Peyer's patch (tissue), 4 donors: ENCODE data around the gene PACSIN2. TPM values are rescaled to one million over a fixed set of nuclear protein-coding genes. Genes with fewer than 3 reads are reported as not detected.

Experiments
- DNase-seq, 3 donors: peaks; one replicate each; pipeline ENCODE4 v3.0.0-alpha.2; 2017 to 2019
- H3K27ac ChIP-seq, 4 donors: fragments of 200-600 bp; sonication (generic); one replicate each; pipeline ENCODE4 v1.5.1; 2016 to 2019
- H3K27me3 ChIP-seq, 2 donors: fragments of 200-600 bp; sonication (generic); one replicate each; pipeline ENCODE4 v1.5.1; 2019
- H3K36me3 ChIP-seq, 3 donors: fragments of 200-600 bp; sonication (generic); one replicate each; pipeline ENCODE4 v1.5.1; 2016 to 2019
- H3K4me1 ChIP-seq, 4 donors: fragments of 200-600 bp; sonication (generic); one replicate each; pipeline ENCODE4 v1.5.1; 2016 to 2019
- H3K4me3 ChIP-seq, 4 donors: fragments of 200-600 bp; sonication (generic); 1 replicate in 3 of 4; 2 replicates in 1 of 4; pipeline ENCODE4 v1.5.1; 2016 to 2019; ENCODE audit warnings: mild to moderate bottlenecking in 1 of 4
- H3K9me3 ChIP-seq, 4 donors: fragments of 200-600 bp; sonication (generic); one replicate each; pipeline ENCODE4 v1.5.1; 2016 to 2019; ENCODE audit warnings: mild to moderate bottlenecking in 1 of 4
- POLR2A ChIP-seq, 2 donors: fragments of 450-650 bp; IDR thresholded peaks; one replicate each; pipeline ENCODE4 v1.5.1; 2017; ENCODE audit warnings: antibody characterized with exemption in 2 of 2, mild to moderate bottlenecking in 2 of 2, moderate library complexity in 2 of 2
- total RNA-seq, 4 donors: library from RNA; depleted of rRNA; stranded (reverse); fragments of >200 nt; gene quantifications; one replicate each; pipeline ENCODE4 v1.1.0, GENCODE V29; 2016
- TF ChIP-seq, protein P1 (sequence below), 6 experiments: fragments of 450-650 bp in 4 of 6; fragments of 200-600 bp in 2 of 6; sonication (generic) in 1 of 6; IDR thresholded peaks; one replicate each; pipeline ENCODE4 v1.5.1; 2017 to 2019; ENCODE audit warnings: antibody characterized with exemption in 6 of 6, mild to moderate bottlenecking in 3 of 6, moderate library complexity in 1 of 6

Gene PACSIN2
- total RNA-seq, 4 donors from 2014 or later = 58.0 to 149 (median 110) TPM

DNA sequence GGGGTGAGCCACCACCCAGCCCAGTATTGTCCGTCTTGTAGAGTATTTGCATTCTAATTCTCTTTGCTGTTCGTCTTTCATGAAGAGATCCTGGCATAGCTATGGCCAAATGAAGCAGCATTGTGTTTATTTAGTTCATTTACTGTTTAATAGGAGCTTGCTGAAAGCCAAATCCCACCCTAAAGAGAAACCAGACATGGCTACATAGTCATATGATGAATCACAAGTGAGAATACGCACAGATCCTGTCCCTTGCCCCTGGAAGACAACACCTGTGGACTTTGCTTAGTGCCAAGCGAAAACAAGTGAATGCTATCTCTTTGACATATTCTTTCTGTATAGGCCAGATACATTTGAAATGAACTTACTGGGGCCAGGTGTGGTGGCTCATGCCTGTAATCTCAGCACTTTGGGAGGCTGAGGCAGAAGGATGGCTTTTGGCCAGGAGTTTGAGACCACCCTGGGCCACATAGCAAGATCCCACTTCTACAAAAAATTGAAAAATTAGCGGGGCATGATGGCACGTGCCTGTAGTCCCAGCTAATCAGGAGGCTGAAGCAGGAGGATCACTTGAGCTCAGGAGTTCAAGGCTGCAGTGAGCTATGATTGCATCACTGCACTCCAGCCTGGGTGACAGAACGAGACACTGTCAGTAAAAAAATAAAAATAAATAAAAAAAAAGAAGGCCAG, 152.8 kb downstream of the PACSIN2 start:
- H3K27ac ChIP-seq = peak overlapping the region in 3 of 4 donors; percentile 49 to 92 (median 75)

DNA sequence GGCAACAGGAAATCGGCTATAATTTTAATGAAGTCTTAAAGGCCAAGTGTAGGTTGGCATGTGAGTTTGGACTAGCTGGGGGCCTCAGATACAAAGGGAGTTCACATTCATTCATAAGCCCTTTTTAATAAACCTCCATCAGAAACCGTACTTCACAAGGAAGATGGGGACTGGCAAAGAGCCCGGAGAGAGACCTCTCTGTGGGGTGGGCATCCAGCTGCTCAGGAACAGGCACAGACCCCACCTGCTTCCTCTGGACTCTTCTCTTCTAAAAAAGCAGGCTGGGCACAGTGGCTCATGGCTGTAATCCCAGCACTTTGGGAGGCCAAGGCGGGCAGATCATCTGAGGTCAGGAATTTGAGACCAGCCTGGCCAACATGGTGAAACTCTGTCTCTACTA, 154.0 kb downstream of the PACSIN2 start:
- no peak overlapping the region for H3K4me3 ChIP-seq
- no peak overlapping the region for H3K27ac ChIP-seq
- H3K9me3 ChIP-seq = no peaks in the 10 kb centered on the region
- H3K27me3 ChIP-seq = no peaks in the 10 kb centered on the region
- DNase-seq = no peak
- H3K36me3 ChIP-seq = no peaks in the 10 kb centered on the region
- peaks cover 0 to 6% (median 1%) of the 10 kb centered on the region in 4 donors for H3K4me1 ChIP-seq
- TF ChIP-seq POLR2A (IDR thresholded peaks at IDR 0.05) = no peak
- TF ChIP-seq, protein P1, sequence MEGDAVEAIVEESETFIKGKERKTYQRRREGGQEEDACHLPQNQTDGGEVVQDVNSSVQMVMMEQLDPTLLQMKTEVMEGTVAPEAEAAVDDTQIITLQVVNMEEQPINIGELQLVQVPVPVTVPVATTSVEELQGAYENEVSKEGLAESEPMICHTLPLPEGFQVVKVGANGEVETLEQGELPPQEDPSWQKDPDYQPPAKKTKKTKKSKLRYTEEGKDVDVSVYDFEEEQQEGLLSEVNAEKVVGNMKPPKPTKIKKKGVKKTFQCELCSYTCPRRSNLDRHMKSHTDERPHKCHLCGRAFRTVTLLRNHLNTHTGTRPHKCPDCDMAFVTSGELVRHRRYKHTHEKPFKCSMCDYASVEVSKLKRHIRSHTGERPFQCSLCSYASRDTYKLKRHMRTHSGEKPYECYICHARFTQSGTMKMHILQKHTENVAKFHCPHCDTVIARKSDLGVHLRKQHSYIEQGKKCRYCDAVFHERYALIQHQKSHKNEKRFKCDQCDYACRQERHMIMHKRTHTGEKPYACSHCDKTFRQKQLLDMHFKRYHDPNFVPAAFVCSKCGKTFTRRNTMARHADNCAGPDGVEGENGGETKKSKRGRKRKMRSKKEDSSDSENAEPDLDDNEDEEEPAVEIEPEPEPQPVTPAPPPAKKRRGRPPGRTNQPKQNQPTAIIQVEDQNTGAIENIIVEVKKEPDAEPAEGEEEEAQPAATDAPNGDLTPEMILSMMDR (IDR thresholded peaks at IDR 0.05) = no peak

More for the DNA sequence above, 152.8 kb downstream of the PACSIN2 start:
- Histone ChIP-seq H3K27me3 (no peaks in the 10 kb centered on the region), H3K4me1 (peaks cover 0 to 5% (median 0%) of the 10 kb centered on the region in 4 donors), H3K4me3 (no peak overlapping the region), H3K36me3 (no peaks in the 10 kb centered on the region), H3K9me3 (no peaks in the 10 kb centered on the region)
- TF ChIP-seq POLR2A (IDR thresholded peaks at IDR 0.05) = no peak
- TF ChIP-seq, protein P1 (IDR thresholded peaks at IDR 0.05) = no peak
- DNase-seq = peak in 1 of 3 donors; percentile 71

DNA sequence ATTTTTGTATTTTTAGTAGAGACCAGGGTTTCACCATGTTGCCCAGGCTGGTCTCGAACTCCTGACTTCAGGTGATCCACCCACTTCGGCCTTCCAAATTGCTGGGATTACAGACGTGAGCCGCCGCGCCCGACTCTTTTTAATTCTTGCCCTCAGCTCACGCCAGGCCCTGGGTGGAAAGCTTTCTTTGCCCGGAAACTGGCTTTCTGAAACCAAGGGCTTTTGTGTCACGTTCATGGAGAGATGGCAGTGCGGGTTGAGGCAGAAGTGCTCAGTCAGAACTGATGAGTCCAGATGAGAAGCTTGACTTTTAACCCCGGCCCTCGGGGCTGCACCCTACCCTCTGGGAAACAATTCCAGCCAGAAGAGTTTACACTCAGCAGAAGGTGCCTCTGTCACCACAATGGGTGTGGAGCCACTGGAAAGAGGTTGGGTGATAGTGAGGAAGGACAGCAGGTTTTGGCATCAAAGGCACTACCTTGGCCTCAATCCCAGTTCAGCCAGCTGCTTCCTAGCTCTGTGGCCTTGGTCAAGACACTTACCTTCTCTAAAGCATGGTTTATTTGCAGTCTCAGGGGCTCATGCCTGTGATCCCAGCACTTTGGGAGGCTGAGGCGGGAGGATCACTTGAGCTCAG, 157.0 kb downstream of the PACSIN2 start:
- peak overlapping the region in 1 of 4 donors; percentile 51 for H3K27ac ChIP-seq
- DNase-seq = no peak
- no peak for TF ChIP-seq POLR2A (IDR thresholded peaks at IDR 0.05)
- TF ChIP-seq, protein P1 (IDR thresholded peaks at IDR 0.05) = no peak
- H3K4me1 ChIP-seq = peaks cover 0 to 16% (median 5%) of the 10 kb centered on the region in 4 donors
- peak overlapping the region in 2 of 4 donors; percentile 95 to 96 for H3K4me3 ChIP-seq
- no peaks in the 10 kb centered on the region for H3K9me3 ChIP-seq
- H3K36me3 ChIP-seq = no peaks in the 10 kb centered on the region
- H3K27me3 ChIP-seq = no peaks in the 10 kb centered on the region

DNA sequence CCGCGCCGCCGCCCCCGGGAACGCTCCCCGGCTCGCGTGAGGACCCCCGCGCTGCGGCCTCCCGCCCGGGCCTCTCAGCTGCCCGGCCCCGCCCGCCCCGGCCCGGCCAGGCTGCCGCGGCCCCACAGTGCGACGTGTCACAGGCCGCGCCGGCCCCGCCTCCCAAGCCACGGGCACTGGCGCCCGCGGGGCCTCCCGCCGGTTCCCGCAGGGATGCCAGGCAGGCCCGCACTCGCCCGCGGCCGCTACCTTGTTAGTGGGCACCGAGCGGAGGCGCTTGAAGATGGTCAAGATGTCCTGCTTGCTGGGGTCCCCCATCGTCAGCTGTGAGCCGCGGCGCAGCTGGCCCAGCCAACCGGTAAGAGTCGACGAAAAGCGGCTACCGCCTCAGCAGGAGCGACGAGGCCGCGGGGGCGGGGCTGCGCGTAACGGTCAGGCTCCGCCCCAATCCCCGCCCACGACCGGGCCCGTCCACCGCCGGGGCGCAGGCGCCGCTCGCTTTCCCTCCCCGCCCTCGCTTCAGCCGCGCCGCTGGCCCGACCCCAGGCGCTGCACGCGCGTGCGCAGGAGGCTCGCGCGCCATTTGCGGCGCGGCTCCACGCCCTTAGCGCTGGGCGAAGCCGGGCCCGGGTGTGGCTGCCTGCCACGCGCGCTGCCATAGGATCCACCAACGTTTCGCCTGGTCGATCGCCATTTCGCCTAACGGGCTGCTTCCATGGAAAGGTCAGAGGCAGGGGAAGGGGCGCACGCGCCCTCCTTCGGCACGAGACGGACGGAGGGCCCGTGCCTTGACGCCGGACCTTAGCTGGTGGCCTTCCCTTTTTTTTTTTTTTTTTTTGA, 157.9 kb downstream of the PACSIN2 start, which contains the start of gene ARFGAP3:
Gene ARFGAP3 (minus strand): TSS at position 409 of the 840 bp plus-strand sequence. CDS start 91 bp downstream, at position 318.
- peak within 1 kb of the TSS; percentile 68 to 96 (median 92) for H3K4me3 ChIP-seq
- H3K9me3 ChIP-seq = no peaks in the 10 kb centered on the region
- no peaks in the 10 kb centered on the region for H3K27me3 ChIP-seq
- DNase-seq = peak; percentile 88 to 97 (median 96)
- no peaks in the 10 kb centered on the region for H3K36me3 ChIP-seq
- H3K27ac ChIP-seq = peak within 1 kb of the TSS; percentile 87 to 100 (median 96)
- peak; percentile 74 to 91 for TF ChIP-seq POLR2A (IDR thresholded peaks at IDR 0.05)
- TF ChIP-seq, protein P1 (IDR thresholded peaks at IDR 0.05) = no peak
- H3K4me1 ChIP-seq = peaks cover 0 to 16% (median 5%) of the 10 kb centered on the region in 4 donors

DNA sequence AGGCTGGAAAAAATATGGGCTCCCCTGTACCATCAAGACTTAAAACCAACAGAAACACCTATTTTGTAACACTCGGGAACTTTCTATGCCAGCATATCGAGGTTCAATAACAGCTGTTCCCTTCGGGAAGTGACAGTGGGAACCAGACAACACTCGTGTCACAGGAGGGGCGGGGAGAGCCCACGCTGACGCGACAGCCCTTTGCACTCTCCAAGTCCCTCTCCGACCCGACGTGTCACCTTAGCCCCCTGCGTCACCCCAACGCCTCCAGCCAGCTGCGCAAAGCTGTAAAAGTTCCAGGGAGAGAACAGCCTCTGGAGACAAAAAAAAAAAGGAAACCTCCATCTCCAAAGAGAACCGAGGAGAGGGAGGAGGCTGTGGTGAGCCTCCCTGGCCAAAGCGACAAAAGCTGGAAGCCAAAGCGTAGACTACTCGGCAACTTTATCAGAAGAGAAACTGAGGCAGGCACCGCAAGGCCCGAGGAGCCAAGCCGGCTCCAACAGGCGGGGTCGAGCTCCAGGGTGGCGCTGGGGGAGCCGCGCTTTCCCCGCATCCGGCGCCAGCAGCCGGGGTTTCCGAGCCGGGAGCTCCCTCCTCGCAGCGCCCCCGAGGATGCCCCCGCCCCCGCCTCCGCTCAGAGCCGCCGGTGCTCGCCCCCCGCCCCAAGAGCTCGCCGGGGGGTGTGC, 158.6 kb downstream of the PACSIN2 start:
- H3K9me3 ChIP-seq = no peaks in the 10 kb centered on the region
- peak overlapping the region; percentile 87 to 100 (median 96) for H3K27ac ChIP-seq
- peak in 1 of 2 donors; percentile 50 for TF ChIP-seq POLR2A (IDR thresholded peaks at IDR 0.05)
- TF ChIP-seq, protein P1 (IDR thresholded peaks at IDR 0.05) = no peak
- no peaks in the 10 kb centered on the region for H3K27me3 ChIP-seq
- peak overlapping the region; percentile 68 to 96 (median 92) for H3K4me3 ChIP-seq
- peaks cover 0 to 16% (median 5%) of the 10 kb centered on the region in 4 donors for H3K4me1 ChIP-seq
- H3K36me3 ChIP-seq = no peaks in the 10 kb centered on the region
- DNase-seq = peak; percentile 37 to 83 (median 73)
